Bronchial epithelial cell (primary cell): ENCODE data around the gene APOL5. TPM values are rescaled to one million over a fixed set of nuclear protein-coding genes. Genes with fewer than 3 reads are reported as not detected.

Experiments
- DNase-seq: peaks from one replicate; pipeline ENCODE4 v3.0.0-alpha.2; 2010; ENCODE audit warnings: low read depth
- FAIRE-seq: peaks from 2 replicates; lab custom pipeline; 2011; peaks lifted over from hg19 to GRCh38; lab: Jason Lieb, UNC
- H3K27me3 ChIP-seq: 2 replicates; pipeline ENCODE4 v1.5.1; 2011; ENCODE audit warnings: low read length; ENCODE audit not compliant: control insufficient read depth, insufficient read depth
- H3K36me3 ChIP-seq: 2 replicates; pipeline ENCODE4 v1.5.1; 2011; ENCODE audit warnings: low read length; ENCODE audit not compliant: control insufficient read depth, insufficient read depth
- H3K4me3 ChIP-seq: 2 replicates; pipeline ENCODE4 v1.5.1; 2011; ENCODE audit warnings: mild to moderate bottlenecking, low read depth, low read length, control low read depth
- total RNA-seq: library from RNA; depleted of rRNA; stranded (reverse); fragments of >200 nt; gene quantifications from 2 replicates; pipeline ENCODE4 v1.2.1, GENCODE V29; 2014
- TF ChIP-seq, protein P1 (sequence below): IDR thresholded peaks from 2 replicates; pipeline ENCODE4 v1.5.1; 2011; ENCODE audit warnings: mild to moderate bottlenecking, moderate library complexity, low read length, control low read depth, inconsistent platforms; ENCODE audit not compliant: insufficient read depth, severe bottlenecking

The APOL5 gene
- total RNA-seq, 1 donor from 2014 or later, result not detected

DNA sequence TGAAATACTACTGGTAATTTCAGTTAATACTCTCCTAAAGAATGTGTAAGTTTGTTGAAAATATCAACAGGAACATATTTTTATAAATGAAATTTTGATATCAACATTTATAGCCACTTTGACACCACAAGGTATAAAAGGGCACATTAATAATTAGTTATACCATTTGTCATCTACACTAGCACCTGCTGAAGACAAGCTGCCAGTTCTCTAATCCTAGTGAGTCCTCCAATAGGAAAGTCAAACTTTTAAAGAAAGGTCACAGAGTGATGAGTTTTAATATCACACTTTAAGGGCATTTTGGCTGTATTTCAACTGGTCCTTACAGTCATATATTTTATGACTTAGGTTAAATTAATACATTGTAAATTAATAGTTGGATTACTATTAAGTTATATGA is 52.3 kb downstream of the APOL5 start:
- TF ChIP-seq, protein P1, sequence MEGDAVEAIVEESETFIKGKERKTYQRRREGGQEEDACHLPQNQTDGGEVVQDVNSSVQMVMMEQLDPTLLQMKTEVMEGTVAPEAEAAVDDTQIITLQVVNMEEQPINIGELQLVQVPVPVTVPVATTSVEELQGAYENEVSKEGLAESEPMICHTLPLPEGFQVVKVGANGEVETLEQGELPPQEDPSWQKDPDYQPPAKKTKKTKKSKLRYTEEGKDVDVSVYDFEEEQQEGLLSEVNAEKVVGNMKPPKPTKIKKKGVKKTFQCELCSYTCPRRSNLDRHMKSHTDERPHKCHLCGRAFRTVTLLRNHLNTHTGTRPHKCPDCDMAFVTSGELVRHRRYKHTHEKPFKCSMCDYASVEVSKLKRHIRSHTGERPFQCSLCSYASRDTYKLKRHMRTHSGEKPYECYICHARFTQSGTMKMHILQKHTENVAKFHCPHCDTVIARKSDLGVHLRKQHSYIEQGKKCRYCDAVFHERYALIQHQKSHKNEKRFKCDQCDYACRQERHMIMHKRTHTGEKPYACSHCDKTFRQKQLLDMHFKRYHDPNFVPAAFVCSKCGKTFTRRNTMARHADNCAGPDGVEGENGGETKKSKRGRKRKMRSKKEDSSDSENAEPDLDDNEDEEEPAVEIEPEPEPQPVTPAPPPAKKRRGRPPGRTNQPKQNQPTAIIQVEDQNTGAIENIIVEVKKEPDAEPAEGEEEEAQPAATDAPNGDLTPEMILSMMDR, result no peak
- FAIRE-seq, result no peak
- Histone ChIP-seq H3K36me3 (peaks cover 2% of the 10 kb centered on the region), H3K4me3 (no peak overlapping the region), H3K27me3 (no peaks in the 10 kb centered on the region)
- no peak for DNase-seq

DNA sequence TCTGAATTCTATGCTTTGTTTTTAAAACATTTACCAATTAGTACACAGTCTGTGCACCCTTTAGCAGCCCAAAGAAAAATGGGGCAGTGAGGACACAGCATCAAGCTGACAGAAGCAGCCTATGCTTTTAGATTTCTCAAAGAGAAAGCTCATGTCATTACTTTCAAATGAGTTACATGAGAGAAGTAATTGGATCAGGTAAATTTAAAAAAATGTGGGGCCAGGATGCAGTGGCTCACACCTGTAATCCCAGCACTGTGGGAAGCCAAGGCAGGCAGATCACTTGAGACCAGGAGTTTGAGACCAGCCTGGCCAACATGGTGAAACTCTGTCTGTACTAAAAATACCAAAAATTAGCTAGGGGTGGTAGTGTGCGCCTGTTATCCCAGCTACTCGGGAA is 57.7 kb downstream of the APOL5 start:
- no peaks in the 10 kb centered on the region for H3K36me3 ChIP-seq
- no peak overlapping the region for H3K4me3 ChIP-seq
- H3K27me3 ChIP-seq, result no peaks in the 10 kb centered on the region
- TF ChIP-seq, protein P1, result no peak
- FAIRE-seq, result no peak
- DNase-seq, result no peak

DNA sequence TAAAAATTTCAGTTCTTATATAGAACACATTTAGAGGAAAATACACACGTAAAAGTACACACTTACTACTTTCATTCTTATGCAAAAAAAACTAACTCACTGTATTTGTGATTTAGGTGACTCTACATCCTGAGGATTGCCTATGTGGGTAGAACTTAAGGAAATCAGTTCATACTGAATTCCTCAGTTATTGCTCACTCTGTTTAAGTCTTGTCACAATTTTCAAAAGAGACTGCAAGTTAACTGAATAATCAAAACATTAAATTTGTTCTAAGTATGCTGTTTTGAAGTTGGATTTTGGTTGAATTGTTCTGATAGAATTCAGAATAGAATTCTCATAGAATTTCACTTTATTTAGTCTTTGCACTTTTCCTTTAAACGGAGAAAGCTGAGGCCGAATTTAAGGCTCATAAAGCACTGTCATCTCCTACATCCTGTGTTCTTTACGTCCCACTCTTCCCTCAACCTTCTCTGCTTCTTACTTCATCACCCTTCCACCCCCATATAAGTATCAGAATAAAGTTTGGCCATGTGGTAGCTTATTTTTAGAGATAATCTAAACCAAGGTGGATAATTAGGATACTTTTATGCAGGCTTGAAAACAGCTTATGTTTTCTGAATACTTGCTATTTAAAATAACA is 59.8 kb downstream of the APOL5 start:
- H3K27me3 ChIP-seq, result no peaks in the 10 kb centered on the region
- TF ChIP-seq, protein P1, result no peak
- DNase-seq (peak; percentile 85), FAIRE-seq (no peak)
- H3K36me3 ChIP-seq, result no peaks in the 10 kb centered on the region
- no peak overlapping the region for H3K4me3 ChIP-seq

Other genes with a start within 250 kb of the APOL5 start
- 0.13 and 0.26 TPM in 2 replicates for gene RASD2, start 177.0 kb upstream of the APOL5 start, total RNA-seq
- gene MB, start 100.5 kb upstream of the APOL5 start, total RNA-seq, result 0.13 TPM in 1 of 2 replicates, not detected in the other
- 6.1 and 10.6 TPM in 2 replicates for gene APOL6, start 69.4 kb upstream of the APOL5 start, total RNA-seq